ENCODE data around the gene HBB. TPM values are rescaled to one million over a fixed set of nuclear protein-coding genes. Genes with fewer than 3 reads are reported as not detected.

The HBB gene
- total RNA-seq, 1 donor from 2014 or later: 3,814 TPM

GRCh38 chr11:5203366-5203765 is 23.5 kb downstream of the HBB start:
- H3K4me3 ChIP-seq (ENCODE audit: low read length in 3 of 3): no peak overlapping the region
- H3K9me3 ChIP-seq (ENCODE audit: control insufficient read depth in 3 of 3, low read length in 3 of 3): no peaks in the 10 kb centered on the region

GRCh38 chr11:5200582-5200981 is 26.3 kb downstream of the HBB start, which contains the start of gene OR51V1:
Gene OR51V1 (minus strand): TSS chr11:5200682. CDS start chr11:5200682, 0 bp downstream.
- no peaks in the 10 kb centered on the region for H3K4me1 ChIP-seq (ENCODE audit: control insufficient read depth in 3 of 3, insufficient read depth in 3 of 3, low read length in 3 of 3)
- no peak within 1 kb of the TSS for H3K9ac ChIP-seq (ENCODE audit: low read depth in 1 of 3, low read length in 3 of 3)
- no peaks in the 10 kb centered on the region for H3K9me3 ChIP-seq (ENCODE audit: control insufficient read depth in 3 of 3, low read length in 3 of 3)
- no peak within 1 kb of the TSS for H3K27ac ChIP-seq (ENCODE audit: low read depth, low read length)
- H3K36me3 ChIP-seq (ENCODE audit: control insufficient read depth in 3 of 3, insufficient read depth in 3 of 3, low read length in 3 of 3): no peaks in the 10 kb centered on the region
- H3K4me3 ChIP-seq (ENCODE audit: low read length in 3 of 3): no peak within 1 kb of the TSS
- H3K27me3 ChIP-seq (ENCODE audit: control insufficient read depth in 3 of 3, insufficient read depth in 3 of 3, low read length in 3 of 3): no peaks in the 10 kb centered on the region

More at GRCh38 chr11:5203366-5203765, 23.5 kb downstream of the HBB start:
- H3K36me3 ChIP-seq (ENCODE audit: control insufficient read depth in 3 of 3, insufficient read depth in 3 of 3, low read length in 3 of 3): no peaks in the 10 kb centered on the region
- H3K27ac ChIP-seq (ENCODE audit: low read depth, low read length): no peak overlapping the region
- H3K4me1 ChIP-seq (ENCODE audit: control insufficient read depth in 3 of 3, insufficient read depth in 3 of 3, low read length in 3 of 3): no peaks in the 10 kb centered on the region
- no peak overlapping the region for H3K9ac ChIP-seq (ENCODE audit: low read depth in 1 of 3, low read length in 3 of 3)
- H3K27me3 ChIP-seq (ENCODE audit: control insufficient read depth in 3 of 3, insufficient read depth in 3 of 3, low read length in 3 of 3): no peaks in the 10 kb centered on the region

- no peaks in the 10 kb centered on the region for H3K27me3 ChIP-seq (ENCODE audit: control insufficient read depth in 3 of 3, insufficient read depth in 3 of 3, low read length in 3 of 3)
- no peak overlapping the region for H3K9ac ChIP-seq (ENCODE audit: low read depth in 1 of 3, low read length in 3 of 3)
- H3K4me3 ChIP-seq (ENCODE audit: low read length in 3 of 3): no peak overlapping the region
- no peak overlapping the region for H3K27ac ChIP-seq (ENCODE audit: low read depth, low read length)
- no peaks in the 10 kb centered on the region for H3K36me3 ChIP-seq (ENCODE audit: control insufficient read depth in 3 of 3, insufficient read depth in 3 of 3, low read length in 3 of 3)
- no peaks in the 10 kb centered on the region for H3K4me1 ChIP-seq (ENCODE audit: control insufficient read depth in 3 of 3, insufficient read depth in 3 of 3, low read length in 3 of 3)
- no peaks in the 10 kb centered on the region for H3K9me3 ChIP-seq (ENCODE audit: control insufficient read depth in 3 of 3, low read length in 3 of 3)
These were observed 28.6 kb downstream of the HBB start for GRCh38 chr11:5198285-5198684.

GRCh38 chr11:5197536-5197935 is 29.3 kb downstream of the HBB start:
- no peak overlapping the region for H3K4me3 ChIP-seq (ENCODE audit: low read length in 3 of 3)
- no peak overlapping the region for H3K27ac ChIP-seq (ENCODE audit: low read depth, low read length)
- no peaks in the 10 kb centered on the region for H3K27me3 ChIP-seq (ENCODE audit: control insufficient read depth in 3 of 3, insufficient read depth in 3 of 3, low read length in 3 of 3)
- H3K9ac ChIP-seq (ENCODE audit: low read depth in 1 of 3, low read length in 3 of 3): no peak overlapping the region
- no peaks in the 10 kb centered on the region for H3K36me3 ChIP-seq (ENCODE audit: control insufficient read depth in 3 of 3, insufficient read depth in 3 of 3, low read length in 3 of 3)
- no peaks in the 10 kb centered on the region for H3K9me3 ChIP-seq (ENCODE audit: control insufficient read depth in 3 of 3, low read length in 3 of 3)
- H3K4me1 ChIP-seq (ENCODE audit: control insufficient read depth in 3 of 3, insufficient read depth in 3 of 3, low read length in 3 of 3): no peaks in the 10 kb centered on the region

GRCh38 chr11:5196731-5197130 is 30.1 kb downstream of the HBB start:
- H3K36me3 ChIP-seq (ENCODE audit: control insufficient read depth in 3 of 3, insufficient read depth in 3 of 3, low read length in 3 of 3): no peaks in the 10 kb centered on the region
- H3K9me3 ChIP-seq (ENCODE audit: control insufficient read depth in 3 of 3, low read length in 3 of 3): no peaks in the 10 kb centered on the region
- no peaks in the 10 kb centered on the region for H3K4me1 ChIP-seq (ENCODE audit: control insufficient read depth in 3 of 3, insufficient read depth in 3 of 3, low read length in 3 of 3)
- no peak overlapping the region for H3K4me3 ChIP-seq (ENCODE audit: low read length in 3 of 3)
- H3K27me3 ChIP-seq (ENCODE audit: control insufficient read depth in 3 of 3, insufficient read depth in 3 of 3, low read length in 3 of 3): no peaks in the 10 kb centered on the region
- no peak overlapping the region for H3K27ac ChIP-seq (ENCODE audit: low read depth, low read length)
- no peak overlapping the region for H3K9ac ChIP-seq (ENCODE audit: low read depth in 1 of 3, low read length in 3 of 3)

- Histone ChIP-seq H3K27ac (ENCODE audit: low read depth, low read length) (no peak overlapping the region), H3K36me3 (ENCODE audit: control insufficient read depth in 3 of 3, insufficient read depth in 3 of 3, low read length in 3 of 3) (no peaks in the 10 kb centered on the region), H3K27me3 (ENCODE audit: control insufficient read depth in 3 of 3, insufficient read depth in 3 of 3, low read length in 3 of 3) (no peaks in the 10 kb centered on the region), H3K9ac (ENCODE audit: low read depth in 1 of 3, low read length in 3 of 3) (no peak overlapping the region), H3K9me3 (ENCODE audit: control insufficient read depth in 3 of 3, low read length in 3 of 3) (no peaks in the 10 kb centered on the region), H3K4me1 (ENCODE audit: control insufficient read depth in 3 of 3, insufficient read depth in 3 of 3, low read length in 3 of 3) (no peaks in the 10 kb centered on the region), H3K4me3 (ENCODE audit: low read length in 3 of 3) (no peak overlapping the region)
These were observed 30.8 kb downstream of the HBB start for GRCh38 chr11:5196067-5196466.

- Histone ChIP-seq H3K9me3 (ENCODE audit: control insufficient read depth in 3 of 3, low read length in 3 of 3) (no peaks in the 10 kb centered on the region), H3K9ac (ENCODE audit: low read depth in 1 of 3, low read length in 3 of 3) (no peak overlapping the region), H3K27ac (ENCODE audit: low read depth, low read length) (no peak overlapping the region), H3K27me3 (ENCODE audit: control insufficient read depth in 3 of 3, insufficient read depth in 3 of 3, low read length in 3 of 3) (no peaks in the 10 kb centered on the region), H3K4me1 (ENCODE audit: control insufficient read depth in 3 of 3, insufficient read depth in 3 of 3, low read length in 3 of 3) (no peaks in the 10 kb centered on the region), H3K4me3 (ENCODE audit: low read length in 3 of 3) (no peak overlapping the region), H3K36me3 (ENCODE audit: control insufficient read depth in 3 of 3, insufficient read depth in 3 of 3, low read length in 3 of 3) (no peaks in the 10 kb centered on the region)
These were observed 34.1 kb downstream of the HBB start for GRCh38 chr11:5192738-5193137.

- Histone ChIP-seq H3K9me3 (ENCODE audit: control insufficient read depth in 3 of 3, low read length in 3 of 3) (no peaks in the 10 kb centered on the region), H3K27ac (ENCODE audit: low read depth, low read length) (no peak overlapping the region), H3K4me3 (ENCODE audit: low read length in 3 of 3) (no peak overlapping the region), H3K9ac (ENCODE audit: low read depth in 1 of 3, low read length in 3 of 3) (no peak overlapping the region), H3K27me3 (ENCODE audit: control insufficient read depth in 3 of 3, insufficient read depth in 3 of 3, low read length in 3 of 3) (no peaks in the 10 kb centered on the region), H3K4me1 (ENCODE audit: control insufficient read depth in 3 of 3, insufficient read depth in 3 of 3, low read length in 3 of 3) (no peaks in the 10 kb centered on the region), H3K36me3 (ENCODE audit: control insufficient read depth in 3 of 3, insufficient read depth in 3 of 3, low read length in 3 of 3) (no peaks in the 10 kb centered on the region)
These were observed 38.7 kb downstream of the HBB start for GRCh38 chr11:5188201-5188600.

- no peaks in the 10 kb centered on the region for H3K9me3 ChIP-seq (ENCODE audit: control insufficient read depth in 3 of 3, low read length in 3 of 3)
These were observed 48.6 kb downstream of the HBB start for GRCh38 chr11:5178046-5178837.

More at GRCh38 chr11:5178046-5178837, 48.6 kb downstream of the HBB start:
- no peaks in the 10 kb centered on the region for H3K4me1 ChIP-seq (ENCODE audit: control insufficient read depth in 3 of 3, insufficient read depth in 3 of 3, low read length in 3 of 3)
- H3K36me3 ChIP-seq (ENCODE audit: control insufficient read depth in 3 of 3, insufficient read depth in 3 of 3, low read length in 3 of 3): no peaks in the 10 kb centered on the region
- H3K27ac ChIP-seq (ENCODE audit: low read depth, low read length): no peak overlapping the region
- no peak overlapping the region for H3K9ac ChIP-seq (ENCODE audit: low read depth in 1 of 3, low read length in 3 of 3)
- no peaks in the 10 kb centered on the region for H3K27me3 ChIP-seq (ENCODE audit: control insufficient read depth in 3 of 3, insufficient read depth in 3 of 3, low read length in 3 of 3)
- H3K4me3 ChIP-seq (ENCODE audit: low read length in 3 of 3): no peak overlapping the region
